Measurements from ENCODE around the gene DPEP2. TPM values are rescaled to one million over a fixed set of nuclear protein-coding genes. Genes with fewer than 3 reads are reported as not detected.

Gene DPEP2
- total and polyA plus RNA-seq, 2 of the 13 experiments (the other 11 are each of a cell fraction or from before 2014, with no cell fraction given) = 0.18 TPM; not detected in 1

DNA sequence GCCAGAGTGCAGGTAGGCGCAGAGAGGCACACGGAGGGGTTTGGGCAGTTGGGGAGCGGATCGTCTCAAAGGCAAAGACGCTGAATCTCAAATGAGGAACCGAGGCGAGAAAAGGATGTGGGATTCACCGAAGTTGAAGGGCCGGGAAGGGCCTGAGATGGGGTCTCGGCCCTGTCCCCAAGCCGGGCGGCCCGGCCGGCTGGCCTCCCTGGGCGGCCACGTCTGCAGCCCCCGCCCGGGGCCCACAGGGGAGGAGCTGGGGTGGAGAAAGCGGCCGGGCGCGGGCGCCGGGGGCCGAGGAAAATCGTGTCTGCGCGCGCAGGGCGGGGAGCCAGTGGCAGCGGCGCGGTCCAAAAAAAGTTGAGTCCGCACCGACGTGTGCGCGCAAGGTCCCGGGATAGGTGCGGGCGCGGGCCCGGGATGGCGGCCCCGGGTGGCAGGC, 31.3 kb downstream of the DPEP2 start (continued):
- TF ChIP-seq, protein P1, sequence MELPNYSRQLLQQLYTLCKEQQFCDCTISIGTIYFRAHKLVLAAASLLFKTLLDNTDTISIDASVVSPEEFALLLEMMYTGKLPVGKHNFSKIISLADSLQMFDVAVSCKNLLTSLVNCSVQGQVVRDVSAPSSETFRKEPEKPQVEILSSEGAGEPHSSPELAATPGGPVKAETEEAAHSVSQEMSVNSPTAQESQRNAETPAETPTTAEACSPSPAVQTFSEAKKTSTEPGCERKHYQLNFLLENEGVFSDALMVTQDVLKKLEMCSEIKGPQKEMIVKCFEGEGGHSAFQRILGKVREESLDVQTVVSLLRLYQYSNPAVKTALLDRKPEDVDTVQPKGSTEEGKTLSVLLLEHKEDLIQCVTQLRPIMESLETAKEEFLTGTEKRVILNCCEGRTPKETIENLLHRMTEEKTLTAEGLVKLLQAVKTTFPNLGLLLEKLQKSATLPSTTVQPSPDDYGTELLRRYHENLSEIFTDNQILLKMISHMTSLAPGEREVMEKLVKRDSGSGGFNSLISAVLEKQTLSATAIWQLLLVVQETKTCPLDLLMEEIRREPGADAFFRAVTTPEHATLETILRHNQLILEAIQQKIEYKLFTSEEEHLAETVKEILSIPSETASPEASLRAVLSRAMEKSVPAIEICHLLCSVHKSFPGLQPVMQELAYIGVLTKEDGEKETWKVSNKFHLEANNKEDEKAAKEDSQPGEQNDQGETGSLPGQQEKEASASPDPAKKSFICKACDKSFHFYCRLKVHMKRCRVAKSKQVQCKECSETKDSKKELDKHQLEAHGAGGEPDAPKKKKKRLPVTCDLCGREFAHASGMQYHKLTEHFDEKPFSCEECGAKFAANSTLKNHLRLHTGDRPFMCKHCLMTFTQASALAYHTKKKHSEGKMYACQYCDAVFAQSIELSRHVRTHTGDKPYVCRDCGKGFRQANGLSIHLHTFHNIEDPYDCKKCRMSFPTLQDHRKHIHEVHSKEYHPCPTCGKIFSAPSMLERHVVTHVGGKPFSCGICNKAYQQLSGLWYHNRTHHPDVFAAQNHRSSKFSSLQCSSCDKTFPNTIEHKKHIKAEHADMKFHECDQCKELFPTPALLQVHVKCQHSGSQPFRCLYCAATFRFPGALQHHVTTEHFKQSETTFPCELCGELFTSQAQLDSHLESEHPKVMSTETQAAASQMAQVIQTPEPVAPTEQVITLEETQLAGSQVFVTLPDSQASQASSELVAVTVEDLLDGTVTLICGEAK (IDR thresholded peaks at IDR 0.05) = no peak
- TF ChIP-seq, protein P1 (CRISPR knock-in tag; IDR thresholded peaks at IDR 0.05) = peak; percentile 2; the same call in 1 of the 2 replicates
- TF ChIP-seq, protein P2, sequence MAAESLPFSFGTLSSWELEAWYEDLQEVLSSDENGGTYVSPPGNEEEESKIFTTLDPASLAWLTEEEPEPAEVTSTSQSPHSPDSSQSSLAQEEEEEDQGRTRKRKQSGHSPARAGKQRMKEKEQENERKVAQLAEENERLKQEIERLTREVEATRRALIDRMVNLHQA (CRISPR knock-in tag; IDR thresholded peaks at IDR 0.05) = no peak
- TF ChIP-seq ONECUT2 (CRISPR knock-in tag; IDR thresholded peaks at IDR 0.05) = no peak
- 0 out of 2 replicates have a peak, but pooled peaks have one; percentile 17 for TF ChIP-seq BRD4 (CRISPR knock-in tag; IDR thresholded peaks at IDR 0.05)
- TF ChIP-seq, protein P3, sequence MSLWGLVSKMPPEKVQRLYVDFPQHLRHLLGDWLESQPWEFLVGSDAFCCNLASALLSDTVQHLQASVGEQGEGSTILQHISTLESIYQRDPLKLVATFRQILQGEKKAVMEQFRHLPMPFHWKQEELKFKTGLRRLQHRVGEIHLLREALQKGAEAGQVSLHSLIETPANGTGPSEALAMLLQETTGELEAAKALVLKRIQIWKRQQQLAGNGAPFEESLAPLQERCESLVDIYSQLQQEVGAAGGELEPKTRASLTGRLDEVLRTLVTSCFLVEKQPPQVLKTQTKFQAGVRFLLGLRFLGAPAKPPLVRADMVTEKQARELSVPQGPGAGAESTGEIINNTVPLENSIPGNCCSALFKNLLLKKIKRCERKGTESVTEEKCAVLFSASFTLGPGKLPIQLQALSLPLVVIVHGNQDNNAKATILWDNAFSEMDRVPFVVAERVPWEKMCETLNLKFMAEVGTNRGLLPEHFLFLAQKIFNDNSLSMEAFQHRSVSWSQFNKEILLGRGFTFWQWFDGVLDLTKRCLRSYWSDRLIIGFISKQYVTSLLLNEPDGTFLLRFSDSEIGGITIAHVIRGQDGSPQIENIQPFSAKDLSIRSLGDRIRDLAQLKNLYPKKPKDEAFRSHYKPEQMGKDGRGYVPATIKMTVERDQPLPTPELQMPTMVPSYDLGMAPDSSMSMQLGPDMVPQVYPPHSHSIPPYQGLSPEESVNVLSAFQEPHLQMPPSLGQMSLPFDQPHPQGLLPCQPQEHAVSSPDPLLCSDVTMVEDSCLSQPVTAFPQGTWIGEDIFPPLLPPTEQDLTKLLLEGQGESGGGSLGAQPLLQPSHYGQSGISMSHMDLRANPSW (CRISPR knock-in tag; IDR thresholded peaks at IDR 0.05; ENCODE audit: borderline replicate concordance) = no peak
- TF ChIP-seq SMC3 (IDR thresholded peaks at IDR 0.05; ENCODE audit: low read length) = no peak
- 0 out of 2 replicates have a peak, but pooled peaks have one; percentile 6 for TF ChIP-seq DNMT3B (CRISPR knock-in tag; conservative IDR thresholded peaks at IDR 0.05)
- TF ChIP-seq HNRNPL (IDR thresholded peaks at IDR 0.05; ENCODE audit: low read depth, low read length) = no peak
- TF ChIP-seq, protein P4, sequence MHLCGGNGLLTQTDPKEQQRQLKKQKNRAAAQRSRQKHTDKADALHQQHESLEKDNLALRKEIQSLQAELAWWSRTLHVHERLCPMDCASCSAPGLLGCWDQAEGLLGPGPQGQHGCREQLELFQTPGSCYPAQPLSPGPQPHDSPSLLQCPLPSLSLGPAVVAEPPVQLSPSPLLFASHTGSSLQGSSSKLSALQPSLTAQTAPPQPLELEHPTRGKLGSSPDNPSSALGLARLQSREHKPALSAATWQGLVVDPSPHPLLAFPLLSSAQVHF (CRISPR knock-in tag; IDR thresholded peaks at IDR 0.05) = peak; percentile 8; the same call in 1 of the 2 replicates
- TF ChIP-seq PITX1 (CRISPR knock-in tag; IDR thresholded peaks at IDR 0.05) = no peak
- TF ChIP-seq, protein P5, sequence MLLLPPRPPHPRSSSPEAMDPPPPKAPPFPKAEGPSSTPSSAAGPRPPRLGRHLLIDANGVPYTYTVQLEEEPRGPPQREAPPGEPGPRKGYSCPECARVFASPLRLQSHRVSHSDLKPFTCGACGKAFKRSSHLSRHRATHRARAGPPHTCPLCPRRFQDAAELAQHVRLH (CRISPR knock-in tag; IDR thresholded peaks at IDR 0.05; ENCODE audit: borderline replicate concordance, low read depth) = no peak
- no peak for TF ChIP-seq GATAD1 (CRISPR knock-in tag; IDR thresholded peaks at IDR 0.05)
- TF ChIP-seq HIVEP1 (CRISPR knock-in tag; IDR thresholded peaks at IDR 0.05) = 0 out of 2 replicates have a peak, but pooled peaks have one; percentile 6
- TF ChIP-seq HES4 (CRISPR knock-in tag; IDR thresholded peaks at IDR 0.05; ENCODE audit: borderline replicate concordance) = no peak
- TF ChIP-seq ZNF619 (CRISPR knock-in tag; IDR thresholded peaks at IDR 0.05) = no peak

All from HepG2 (cell line).